ENCODE data around the gene INF2.

GRCh38 chr14:104717646-104718045 is 28.2 kb downstream of the INF2 start:
- TF ChIP-seq CTCF (conservative IDR thresholded peaks at IDR 0.05 in 1 of 2, IDR thresholded peaks at IDR 0.05 in 1 of 2; ENCODE audit: extremely low read depth in 1 of 2, insufficient read depth in 1 of 2, low read depth in 1 of 2, low read length in 2 of 2) (no peak), EZH2 (IDR thresholded peaks at IDR 0.05; ENCODE audit: borderline replicate concordance, low read length) (no peak)

Data from mammary epithelial cell (primary cell).